Colonic mucosa (tissue), 4 donors: ENCODE measurements around the gene RALGAPB. TPM values are rescaled to one million over a fixed set of nuclear protein-coding genes. Genes with fewer than 3 reads are reported as not detected.

Source experiments
- DNase-seq: peaks from one replicate; pipeline ENCODE4 v3.0.0-alpha.2; 2020
- H3K27ac ChIP-seq: fragments of 200-600 bp; one replicate; pipeline ENCODE4 v1.8.0; 2021
- H3K27me3 ChIP-seq: fragments of 200-600 bp; one replicate; pipeline ENCODE4 v1.8.0; 2021
- H3K36me3 ChIP-seq: fragments of 200-600 bp; one replicate; pipeline ENCODE4 v1.8.0; 2021
- H3K4me1 ChIP-seq: fragments of 200-600 bp; one replicate; pipeline ENCODE4 v1.8.0; 2021; ENCODE audit warnings: mild to moderate bottlenecking
- H3K4me3 ChIP-seq: fragments of 200-600 bp; one replicate; pipeline ENCODE4 v1.8.0; 2021
- H3K9ac ChIP-seq, 2 donors: one replicate each; pipeline ENCODE4 v1.7.0; 2013; ENCODE audit warnings: control low read depth in 2 of 2, low read depth in 2 of 2, low read length in 2 of 2
- H3K9me3 ChIP-seq: fragments of 200-600 bp; one replicate; pipeline ENCODE4 v1.8.0; 2021
- CTCF ChIP-seq: fragments of 200-600 bp; IDR thresholded peaks from one replicate; pipeline ENCODE4 v1.8.0; 2022; ENCODE audit warnings: antibody characterized with exemption, mild to moderate bottlenecking
- intact Hi-C: fragments of 100-400 bp; cut with DNase I; formaldehyde crosslinking; loops from one replicate; pipeline ENCODE4 v1.14.1; 2022
- total RNA-seq, 2 donors: library from RNA; stranded (reverse); fragmentation: NEBNext Ultra II Directional in 1 of 2; extraction: Animal tissue kit (Norgen Biotek cat#: 25700) in 1 of 2; gene quantifications; one replicate each; pipeline ENCODE4 v1.2.1, GENCODE V29; 2021
- donor health status: healthy.
- donor health status: DM: no; HTN: no; CAD: no.
- donor health status: DM: no; HTN: no; CAD: no.

RALGAPB gene
- total RNA-seq, 2 donors from 2014 or later, result 30.5 to 33.7 TPM

DNA sequence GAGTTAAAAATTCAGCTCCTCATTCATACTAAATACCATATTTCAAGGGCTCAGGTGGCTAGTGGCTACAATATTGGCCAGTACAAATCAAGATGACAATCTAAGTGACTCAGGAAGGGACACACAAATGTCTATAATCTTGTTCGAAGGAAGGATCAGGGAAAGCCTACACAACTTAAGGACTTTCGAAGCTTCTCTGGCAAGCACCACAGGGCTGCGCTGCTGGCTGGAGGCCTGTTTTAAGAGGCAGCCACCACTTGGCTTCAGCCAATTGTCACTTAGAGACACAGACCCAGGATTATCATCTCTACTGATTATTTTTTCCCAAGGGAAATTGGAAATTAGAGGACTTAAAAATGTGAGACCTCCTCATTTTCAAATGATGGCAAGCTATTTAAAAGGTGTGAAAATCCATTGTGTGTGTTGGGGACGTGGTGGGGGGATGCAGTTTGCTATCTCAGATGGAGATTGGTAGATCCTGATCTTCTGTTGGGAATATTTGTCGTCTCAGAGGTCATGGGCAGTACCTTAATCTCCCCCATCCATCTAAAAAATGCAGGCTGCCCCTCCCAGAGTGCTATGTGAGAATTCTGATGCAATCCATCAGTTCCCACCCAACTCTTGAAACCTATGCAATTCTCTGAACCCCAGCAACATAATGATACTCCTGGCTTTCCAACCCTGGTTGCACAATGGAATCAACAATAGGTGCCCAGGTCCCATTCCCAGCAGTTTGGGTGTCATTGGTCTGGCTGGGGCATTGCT is 140.3 kb downstream of the RALGAPB start:
- H3K27me3 ChIP-seq, result no peaks in the 10 kb centered on the region
- intact Hi-C loops, result no loop called here

GRCh38 chr20:38615283-38615682 is 142.6 kb downstream of the RALGAPB start:
- Histone ChIP-seq H3K4me1 (no peaks in the 10 kb centered on the region), H3K4me3 (no peak overlapping the region), H3K9ac (no peak overlapping the region), H3K27ac (no peak overlapping the region), H3K27me3 (no peaks in the 10 kb centered on the region), H3K9me3 (no peaks in the 10 kb centered on the region), H3K36me3 (no peaks in the 10 kb centered on the region)
- DNase-seq, result no peak
- intact Hi-C loops, result no loop called here
- TF ChIP-seq CTCF, result no peak

More for the DNA sequence above, 140.3 kb downstream of the RALGAPB start:
- DNase-seq, result no peak
- TF ChIP-seq CTCF, result no peak
- Histone ChIP-seq H3K36me3 (no peaks in the 10 kb centered on the region), H3K9ac (no peak overlapping the region), H3K4me1 (no peaks in the 10 kb centered on the region), H3K4me3 (no peak overlapping the region), H3K27ac (no peak overlapping the region), H3K9me3 (no peaks in the 10 kb centered on the region)

DNA sequence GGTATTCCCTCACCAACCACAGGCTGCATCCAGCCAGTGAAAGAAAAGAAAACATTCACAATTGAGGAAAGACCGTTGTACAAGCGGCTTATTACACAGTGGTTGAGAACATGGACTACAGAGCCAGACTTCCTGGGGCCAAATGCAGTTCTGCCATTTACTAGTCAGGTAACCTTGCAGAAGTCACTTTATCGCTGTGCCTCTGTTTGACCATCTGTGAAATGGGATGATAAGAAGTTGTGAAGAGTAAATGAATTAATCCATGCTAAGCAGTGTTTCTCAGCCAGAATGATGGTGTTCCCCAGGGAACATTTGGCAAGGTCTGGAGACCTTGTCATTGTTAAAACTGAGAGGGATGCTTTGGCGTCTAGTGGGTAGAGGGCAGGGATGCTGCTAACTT is 143.8 kb downstream of the RALGAPB start:
- H3K4me1 ChIP-seq, result no peaks in the 10 kb centered on the region
- no peaks in the 10 kb centered on the region for H3K27me3 ChIP-seq
- TF ChIP-seq CTCF, result no peak
- DNase-seq, result no peak
- no peak overlapping the region for H3K4me3 ChIP-seq
- H3K27ac ChIP-seq, result no peak overlapping the region
- no peaks in the 10 kb centered on the region for H3K36me3 ChIP-seq
- no peak overlapping the region for H3K9ac ChIP-seq
- no peaks in the 10 kb centered on the region for H3K9me3 ChIP-seq
- intact Hi-C loops, result no loop called here

- intact Hi-C loops, result no loop called here
- no peaks in the 10 kb centered on the region for H3K27me3 ChIP-seq
- H3K4me3 ChIP-seq, result no peak overlapping the region
- H3K4me1 ChIP-seq, result no peaks in the 10 kb centered on the region
- H3K27ac ChIP-seq, result no peak overlapping the region
- DNase-seq, result no peak
- no peak overlapping the region for H3K9ac ChIP-seq
- no peaks in the 10 kb centered on the region for H3K36me3 ChIP-seq
- no peaks in the 10 kb centered on the region for H3K9me3 ChIP-seq
- no peak for TF ChIP-seq CTCF
Observed at GRCh38 chr20:38617011-38617829, 144.6 kb downstream of the RALGAPB start.

- H3K9ac ChIP-seq, result no peak overlapping the region
- no peak for DNase-seq
- H3K9me3 ChIP-seq, result no peaks in the 10 kb centered on the region
- TF ChIP-seq CTCF, result no peak
- no peak overlapping the region for H3K4me3 ChIP-seq
- no peaks in the 10 kb centered on the region for H3K27me3 ChIP-seq
- H3K36me3 ChIP-seq, result no peaks in the 10 kb centered on the region
- H3K27ac ChIP-seq, result no peak overlapping the region
- no peaks in the 10 kb centered on the region for H3K4me1 ChIP-seq
- intact Hi-C loops, result no loop called here
Observed at GRCh38 chr20:38617830-38618196, 145.2 kb downstream of the RALGAPB start.
